Activated CD4-positive, alpha-beta T cell treated with anti-CD3 and anti-CD28 coated beads, Interleukin-2, amount 50 U/mL, for 4 hours (primary cell): ENCODE measurements around the gene ZBTB7A.
A peak's percentile ranks its signal among the peaks of the same experiment; 100 is the strongest.

Experiments used
- DNase-seq, 2 experiments: peaks; one replicate each; pipeline ENCODE4 v3.0.0-alpha.2; 2020

ZBTB7A gene

DNA sequence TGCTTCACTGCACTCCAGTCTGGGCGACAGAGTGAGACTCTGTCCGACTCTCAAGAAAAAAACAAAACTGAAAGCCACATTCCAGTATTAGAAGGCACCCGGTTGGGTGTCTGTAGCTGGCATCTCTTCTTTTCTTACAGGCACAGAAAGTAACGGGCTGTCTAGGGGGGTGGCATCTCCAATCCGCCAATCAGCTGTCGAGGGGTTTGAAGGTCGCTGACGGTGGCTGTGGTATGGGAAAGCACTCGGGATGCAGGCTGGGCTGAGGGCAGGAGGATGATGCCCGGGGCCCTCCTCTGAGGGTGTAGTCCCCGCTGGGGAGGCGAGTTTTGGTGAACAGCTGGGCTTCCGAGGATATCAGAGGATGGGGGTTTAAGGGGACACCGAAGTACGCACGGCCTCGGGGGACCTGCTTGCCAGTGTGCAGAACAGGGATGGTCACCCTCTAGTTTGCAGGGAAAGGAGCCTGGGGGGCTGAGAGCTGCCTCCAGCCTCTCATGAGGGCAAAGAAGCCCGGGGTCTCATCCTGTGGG is 27.0 kb upstream of the ZBTB7A start:
- no peak for DNase-seq

DNA sequence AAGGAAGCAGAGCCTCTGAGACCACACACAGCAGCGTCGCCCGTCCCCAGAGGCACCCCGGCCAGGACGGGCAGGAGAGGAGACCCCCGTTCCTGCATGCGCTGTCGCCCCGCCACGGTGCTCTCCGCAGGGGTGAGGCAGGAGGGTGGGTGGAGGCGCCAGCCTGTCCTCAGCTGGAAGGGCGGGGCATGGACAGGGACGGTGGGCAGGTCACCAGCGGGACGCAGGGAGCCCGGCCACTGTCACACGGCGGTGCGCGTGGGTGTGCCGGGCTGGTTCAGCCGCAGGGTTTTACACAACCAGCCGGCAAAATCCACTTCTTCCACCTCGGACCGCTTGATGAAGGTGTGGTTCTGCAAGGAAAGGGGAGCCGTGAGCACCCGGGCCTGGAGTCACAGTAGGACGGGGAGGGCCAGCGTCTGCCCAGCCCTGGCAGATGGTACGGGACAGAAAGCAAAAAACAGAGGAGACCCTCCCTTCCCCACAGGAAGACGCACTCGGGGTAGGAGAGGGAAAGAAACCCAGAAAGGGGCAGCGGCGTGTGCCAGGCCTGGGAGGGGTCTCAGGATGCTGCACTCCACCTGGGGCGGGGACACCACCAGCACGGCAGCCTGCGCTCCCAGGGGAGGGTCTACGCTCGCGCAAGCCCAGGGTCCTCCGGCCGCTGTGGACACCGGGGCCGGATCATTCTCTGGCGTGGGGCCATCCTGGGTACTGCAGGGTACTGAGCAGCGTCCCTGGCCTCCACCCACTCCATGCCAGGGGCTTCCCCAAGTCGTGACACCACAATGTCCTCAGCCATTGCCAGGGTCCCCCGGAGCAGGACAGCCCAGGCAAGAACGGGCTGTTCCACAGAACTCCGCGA is 23.9 kb upstream of the ZBTB7A start:
- DNase-seq, result no peak

DNA sequence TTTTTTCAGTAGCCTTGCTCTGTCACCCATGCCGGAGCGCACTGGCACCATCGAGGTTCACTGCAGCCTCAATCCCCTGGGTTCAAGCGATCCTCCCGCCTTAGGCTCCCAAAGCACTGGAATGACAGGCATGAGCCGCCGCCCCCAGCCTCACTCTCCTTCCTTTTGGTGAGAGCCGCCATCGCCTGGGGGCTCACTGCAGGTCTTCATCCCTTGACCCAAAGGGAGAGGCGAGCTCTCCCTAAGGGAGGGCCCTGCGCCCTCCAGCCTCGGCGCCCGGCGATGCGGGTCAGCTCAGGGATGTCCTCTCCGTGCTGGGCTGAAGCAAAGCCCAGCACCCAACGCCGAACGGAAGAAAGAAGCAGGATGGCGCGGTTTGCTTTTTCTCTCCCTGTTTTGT is 23.2 kb upstream of the ZBTB7A start:
- no peak for DNase-seq

- no peak for DNase-seq
These were observed 22.8 kb upstream of the ZBTB7A start for GRCh38 chr19:4089400-4089908.

DNA sequence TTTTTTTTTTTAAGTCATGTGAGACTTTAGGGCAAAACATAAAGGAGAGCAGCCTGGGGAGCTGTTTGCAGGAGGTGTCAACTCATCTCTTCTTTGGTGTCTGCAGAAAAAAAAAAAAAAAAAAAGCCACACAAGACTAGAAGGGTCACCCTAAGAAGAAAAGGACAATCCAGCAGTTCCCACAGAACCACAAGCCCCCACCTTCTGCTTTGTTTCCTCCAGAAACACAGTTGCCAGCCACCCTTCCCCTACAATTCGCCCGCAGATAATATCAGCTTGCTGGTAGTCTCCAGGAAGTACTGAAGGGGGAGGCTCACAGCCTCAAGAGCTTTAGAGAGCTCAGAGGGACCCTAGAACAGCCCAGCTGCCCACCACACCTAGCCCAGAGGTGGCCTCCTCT is 22.3 kb upstream of the ZBTB7A start:
- DNase-seq, result no peak

- no peak for DNase-seq
These were observed 21.3 kb upstream of the ZBTB7A start for GRCh38 chr19:4087787-4088679.

DNA sequence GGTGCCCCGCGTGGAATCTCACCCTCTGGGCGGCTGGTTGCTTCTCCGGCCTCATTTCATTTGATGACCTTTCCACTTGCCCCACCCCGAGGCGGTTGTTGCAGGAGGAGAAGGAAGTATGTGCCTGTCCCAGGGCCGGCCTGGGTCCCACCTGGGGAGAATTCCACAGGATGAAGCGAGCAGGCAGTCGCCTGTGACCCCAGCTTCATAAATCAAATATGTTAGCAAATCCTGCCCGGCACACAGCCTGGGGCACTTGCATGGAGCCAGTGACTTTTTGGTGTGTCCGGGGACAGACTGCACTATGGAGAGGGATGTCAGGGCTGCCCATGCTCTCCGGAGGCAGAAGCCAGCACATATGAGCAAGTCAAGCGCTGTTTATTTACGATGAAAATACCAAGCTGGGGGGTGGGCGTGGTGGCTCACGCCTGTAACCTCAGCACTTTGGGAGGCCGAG is 19.7 kb upstream of the ZBTB7A start:
- DNase-seq, result no peak

- no peak for DNase-seq
These were observed 17.8 kb upstream of the ZBTB7A start for GRCh38 chr19:4084547-4084877.

DNA sequence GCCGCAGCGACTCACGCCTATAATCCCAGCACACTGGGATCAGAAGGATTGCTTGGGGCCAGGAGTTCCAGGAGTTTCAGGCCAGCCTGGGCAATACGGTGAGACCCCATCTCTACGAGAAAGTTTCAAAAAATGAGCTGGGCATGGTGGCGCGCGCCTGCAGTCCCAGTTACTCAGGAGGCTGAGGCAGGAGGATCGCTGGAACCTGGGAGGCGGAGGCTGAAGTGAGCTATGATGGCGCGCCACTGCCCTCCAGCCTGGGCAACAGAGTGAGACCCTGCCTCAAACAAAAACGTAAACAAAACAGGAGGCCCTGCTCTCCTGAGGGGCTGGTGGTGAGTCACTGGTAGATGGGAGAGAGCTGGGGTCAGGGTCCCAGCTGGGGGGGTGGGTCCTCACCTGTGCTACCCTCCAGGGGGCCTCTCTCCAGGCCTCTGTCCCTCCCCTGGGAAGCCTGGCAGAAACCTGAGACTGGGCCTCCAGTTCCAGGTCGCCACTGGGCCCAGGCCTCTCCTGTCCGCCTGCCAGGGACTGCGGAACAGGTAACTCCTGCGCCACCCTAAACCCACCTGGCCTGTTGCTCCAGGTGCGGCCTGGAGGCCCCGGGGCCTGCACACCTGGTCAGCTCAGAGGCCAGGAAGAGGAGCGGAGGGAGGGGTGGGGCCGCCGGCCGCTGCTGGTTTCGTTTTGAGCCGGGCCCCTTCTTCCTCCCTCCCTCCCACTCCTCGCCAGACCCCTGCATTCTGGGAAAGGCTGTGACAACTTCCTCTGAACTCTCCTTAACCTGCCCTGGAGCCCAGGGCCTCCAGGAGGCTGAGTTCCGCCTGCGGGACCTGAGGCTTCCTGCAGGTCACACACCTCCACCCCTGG is 17.2 kb upstream of the ZBTB7A start:
- DNase-seq, result no peak

DNA sequence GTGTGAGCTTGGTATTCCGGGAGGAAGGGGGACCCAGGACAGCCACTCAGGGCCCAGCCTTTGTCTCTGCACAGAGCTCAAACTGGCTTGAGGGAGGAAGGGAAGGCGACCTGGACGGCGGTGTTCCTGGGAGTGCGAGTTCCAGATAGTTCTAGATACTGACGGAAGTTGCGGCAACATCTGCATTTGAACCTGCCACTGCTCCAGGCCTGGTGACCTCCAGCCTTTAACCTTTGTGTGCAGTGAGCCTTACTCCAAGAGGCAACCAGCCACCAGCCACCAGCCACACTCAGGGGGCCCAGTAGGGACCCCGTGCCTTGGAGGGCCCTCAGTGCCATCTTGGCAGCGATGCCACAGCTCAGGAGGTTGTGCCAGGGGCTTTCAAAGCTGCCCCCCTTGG is 15.5 kb upstream of the ZBTB7A start:
- DNase-seq, result no peak

DNA sequence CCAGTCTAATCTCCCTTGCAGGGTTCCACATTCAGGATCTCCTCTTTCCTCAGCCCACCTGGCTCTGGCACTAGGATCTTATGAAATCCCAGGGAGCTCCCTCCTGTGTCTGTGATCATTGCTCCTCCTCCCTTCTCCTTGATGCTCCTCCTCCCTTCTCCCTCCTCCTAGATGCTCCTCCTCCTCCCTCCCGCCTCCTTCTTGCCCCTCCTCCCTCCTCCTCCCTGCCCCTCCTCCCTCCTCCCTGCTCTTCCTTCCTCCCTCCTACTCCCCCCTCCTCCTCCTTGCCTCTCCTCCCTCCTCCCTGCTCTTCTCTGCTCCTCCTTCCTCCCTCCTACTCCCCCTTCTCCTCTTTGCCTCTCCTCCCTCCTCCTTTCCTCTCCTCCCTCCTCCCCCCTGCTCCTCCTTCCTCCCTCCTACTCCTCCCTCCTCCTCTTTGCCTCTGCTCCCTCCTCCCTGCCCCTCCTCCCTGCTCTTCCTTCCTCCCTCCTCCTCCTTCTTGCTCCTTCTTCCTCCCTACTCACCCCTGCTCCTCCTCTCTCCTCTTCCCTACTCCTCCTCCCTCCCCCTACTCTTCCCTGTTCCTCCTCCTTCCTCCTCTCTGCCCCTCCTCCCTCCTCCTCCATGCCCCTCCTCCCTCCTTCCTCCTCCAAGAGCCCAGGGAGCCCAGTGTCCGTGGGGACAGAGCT is 14.9 kb upstream of the ZBTB7A start:
- DNase-seq, result no peak

DNA sequence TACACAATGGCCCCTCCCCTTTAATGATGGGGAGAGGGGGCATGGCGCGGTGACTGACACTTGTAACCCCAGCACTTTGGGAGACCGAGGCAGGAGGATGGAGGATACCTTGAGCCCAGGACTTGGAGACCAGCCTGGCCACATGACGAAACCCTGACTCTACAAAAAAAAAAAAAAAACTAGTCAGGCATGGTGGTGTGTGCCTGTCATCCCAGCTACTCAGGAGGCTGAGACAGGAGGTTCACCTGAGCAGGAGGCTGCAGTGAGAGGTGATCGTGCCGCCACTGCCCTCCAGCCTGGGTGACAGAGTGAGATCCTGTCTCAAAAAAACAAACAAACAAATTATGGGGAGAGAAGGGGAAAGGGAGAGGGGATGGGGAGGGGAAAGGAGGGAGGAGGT is 13.8 kb upstream of the ZBTB7A start:
- no peak for DNase-seq

DNA sequence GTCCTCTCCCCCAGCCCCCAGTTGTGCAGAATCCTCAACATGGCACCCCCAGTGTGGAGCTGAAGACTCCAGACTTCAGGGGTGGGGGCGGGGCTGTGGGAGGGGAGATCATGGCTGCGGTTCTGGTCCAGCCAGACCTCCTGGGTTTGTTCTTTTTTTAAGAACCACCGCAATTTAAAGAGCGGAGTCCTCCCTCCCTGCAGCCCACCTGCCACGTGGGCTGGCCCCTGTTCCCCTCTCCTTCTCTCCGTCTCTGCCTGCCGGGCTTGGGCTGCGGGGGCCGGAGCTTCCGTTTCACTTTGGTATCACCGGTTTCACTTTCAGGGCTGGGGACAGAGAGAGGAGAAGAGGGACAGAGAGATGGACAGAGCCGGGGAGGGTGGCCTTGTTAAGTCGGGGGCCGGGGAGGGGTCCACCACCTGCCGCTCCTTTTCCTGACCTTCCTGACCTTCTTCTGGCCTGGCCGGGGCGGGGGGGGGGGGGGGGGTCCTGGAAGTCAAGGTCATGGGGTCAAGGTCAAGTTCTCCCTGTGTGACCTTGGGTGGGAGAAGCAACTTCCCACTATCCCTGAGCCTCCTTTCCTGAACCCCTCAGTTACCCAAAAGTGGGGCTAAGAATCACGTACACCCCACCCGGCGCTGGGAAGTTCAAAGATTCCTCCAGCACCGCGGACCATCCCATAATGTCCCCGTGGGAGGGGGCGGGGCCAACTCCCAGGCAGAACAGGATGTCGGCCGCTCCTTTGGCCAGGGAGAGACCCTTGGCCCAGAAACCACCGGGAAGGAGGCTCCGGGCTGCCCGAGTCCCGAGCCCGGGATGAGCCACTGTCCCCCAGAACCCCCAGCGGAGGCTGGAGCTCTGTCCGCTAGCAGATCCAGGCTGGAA is 11.3 kb upstream of the ZBTB7A start:
- DNase-seq, result peak; percentile 47 to 55

DNA sequence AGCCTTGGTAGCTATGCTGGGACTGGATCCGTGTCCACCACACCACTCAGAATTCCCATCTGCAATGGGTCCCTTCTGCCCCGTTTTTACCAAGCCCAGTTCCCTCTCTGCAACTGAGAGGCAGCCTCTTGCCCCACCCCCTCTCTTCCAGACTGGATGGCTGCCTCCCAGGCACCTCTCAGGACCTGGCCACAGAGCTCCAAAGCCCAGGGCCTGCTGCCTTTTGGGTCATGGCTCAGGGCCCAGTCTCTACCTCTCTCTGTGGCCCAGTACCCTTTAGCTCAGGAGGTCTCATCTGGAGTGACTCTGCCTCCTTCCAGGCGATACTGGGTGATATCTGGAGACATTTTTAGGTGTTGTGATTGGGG is 10.3 kb upstream of the ZBTB7A start:
- no peak for DNase-seq

- no peak for DNase-seq
These were observed 8.7 kb upstream of the ZBTB7A start for GRCh38 chr19:4075373-4075772.

DNA sequence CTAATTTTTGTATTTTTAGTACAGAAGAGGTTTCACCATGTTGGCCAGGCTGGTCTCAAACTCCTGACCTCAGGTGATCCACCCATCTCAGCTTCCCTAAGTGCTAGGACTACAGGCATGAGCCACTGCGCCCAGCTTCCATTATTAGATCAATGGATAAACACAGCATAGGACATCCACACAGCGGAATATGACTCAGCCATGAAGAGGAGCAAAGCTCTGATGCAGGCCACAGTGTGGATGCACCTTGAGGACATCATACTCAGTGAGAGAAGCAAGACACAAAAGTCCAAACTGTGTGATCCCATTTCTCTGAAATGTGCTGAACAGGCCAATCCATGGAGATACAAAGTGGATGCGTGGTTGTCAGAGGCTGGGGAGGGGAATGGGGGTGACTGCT is 4.9 kb upstream of the ZBTB7A start:
- no peak for DNase-seq

DNA sequence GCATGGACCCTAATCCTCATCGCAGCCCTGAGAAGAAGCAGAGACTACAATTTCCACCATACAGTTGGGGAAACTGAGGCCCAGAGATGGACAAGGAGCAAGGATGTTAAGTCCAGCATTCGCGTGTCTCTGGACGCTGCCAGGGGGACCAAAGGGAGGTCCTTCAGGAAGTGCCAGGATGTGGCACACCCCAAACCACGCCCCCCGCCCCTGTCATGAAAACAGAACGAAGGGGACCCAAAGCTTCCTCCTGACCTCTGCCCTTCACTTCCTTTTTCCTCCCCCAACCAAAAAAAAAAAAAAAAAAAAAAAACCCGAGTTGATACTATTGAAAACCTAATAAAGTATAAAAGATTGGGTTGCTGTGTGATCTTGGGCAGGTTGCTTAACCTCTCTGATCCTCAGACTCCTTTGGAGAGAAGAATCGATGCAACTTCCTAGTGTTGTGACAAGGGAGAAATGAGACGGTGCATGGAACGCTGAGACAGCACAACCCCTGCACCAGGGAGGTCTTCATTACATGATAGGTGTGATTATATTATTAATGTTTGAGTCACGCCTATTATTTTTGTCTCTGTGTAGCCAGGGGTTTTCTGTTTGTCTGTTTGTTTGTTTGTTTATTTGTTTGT is 2.7 kb upstream of the ZBTB7A start:
- peak; percentile 34 to 36 for DNase-seq

DNA sequence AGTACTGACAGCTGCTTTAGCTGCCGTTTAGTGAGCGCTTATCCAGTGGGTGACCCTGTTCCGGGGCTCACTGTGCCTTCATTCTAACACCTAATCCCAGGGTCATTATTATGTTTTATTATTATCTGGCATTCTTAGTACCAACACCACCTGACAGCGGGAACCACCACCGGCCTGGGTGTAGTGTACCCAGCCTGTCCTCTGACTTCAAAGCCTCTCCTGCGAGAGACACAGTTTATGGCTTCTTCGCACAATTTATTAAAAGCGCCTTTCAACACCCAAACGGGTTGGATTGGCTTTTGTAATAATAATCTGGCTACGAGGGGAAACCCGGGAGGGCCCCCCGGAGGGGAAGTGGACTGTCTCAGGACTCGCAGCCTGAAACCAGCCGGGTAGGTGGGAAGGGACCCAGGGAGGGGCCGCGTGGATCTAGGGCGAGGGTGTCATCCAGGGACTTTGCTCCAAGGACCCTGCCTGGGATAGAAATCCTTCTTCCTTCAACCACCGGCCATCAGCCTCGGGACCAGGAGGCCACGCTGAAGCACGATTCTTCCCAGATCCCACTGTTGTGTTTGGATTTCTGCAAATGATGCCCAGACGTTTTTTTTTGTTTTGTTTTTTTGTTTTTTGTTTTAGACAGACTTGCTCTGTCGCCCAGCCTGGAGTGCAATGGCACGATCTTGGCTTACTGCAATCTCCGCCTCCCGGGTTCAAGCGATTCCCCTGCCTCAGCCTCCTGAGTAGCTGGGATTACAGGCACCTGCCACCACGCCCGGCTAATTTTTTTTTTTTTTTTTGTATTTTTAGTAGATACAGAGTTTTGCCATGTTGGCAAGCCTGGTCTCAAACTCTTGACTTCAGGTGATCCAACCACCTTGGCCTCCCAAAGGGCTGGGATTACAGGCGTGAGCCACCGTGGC is 1.6 kb upstream of the ZBTB7A start:
- no peak for DNase-seq

- DNase-seq, result no peak
These were observed 822 bp upstream of the ZBTB7A start for GRCh38 chr19:4067396-4068046.
